Keratinocyte (primary cell): ENCODE measurements around the gene MAGEF1. TPM values are rescaled to one million over a fixed set of nuclear protein-coding genes. Genes with fewer than 3 reads are reported as not detected.

Experiments used
- DNase-seq: peaks from one replicate; pipeline ENCODE4 v3.0.0-alpha.2; 2011; ENCODE audit warnings: low read depth, missing footprints, low spot score
- FAIRE-seq: peaks from 2 replicates; lab custom pipeline; 2011; peaks lifted over from hg19 to GRCh38; lab: Jason Lieb, UNC
- H2AFZ ChIP-seq: 2 replicates; pipeline ENCODE4 v1.6.0; 2012; ENCODE audit warnings: low read length, control low read depth, inconsistent platforms; ENCODE audit not compliant: control insufficient read depth
- H3K27ac ChIP-seq: 2 replicates; pipeline ENCODE4 v1.5.1; 2011; ENCODE audit warnings: low read length; ENCODE audit not compliant: control insufficient read depth, insufficient read depth
- H3K27me3 ChIP-seq: 3 replicates; pipeline ENCODE4 v1.6.0; 2011; ENCODE audit warnings: low read length; ENCODE audit not compliant: control insufficient read depth, insufficient read depth; ENCODE audit errors: extremely low read depth
- H3K36me3 ChIP-seq, 2 experiments: 2 replicates in 1 of 2; 3 replicates in 1 of 2; pipeline ENCODE4 v1.5.1; 2011; ENCODE audit warnings: low read length in 2 of 2, mild to moderate bottlenecking in 1 of 2; ENCODE audit not compliant: control insufficient read depth in 2 of 2, insufficient read depth in 2 of 2; ENCODE audit errors: extremely low read depth in 1 of 2
- H3K4me1 ChIP-seq: 3 replicates; pipeline ENCODE4 v1.5.1; 2011; ENCODE audit warnings: low read length; ENCODE audit not compliant: control insufficient read depth, insufficient read depth; ENCODE audit errors: extremely low read depth
- H3K4me2 ChIP-seq: 3 replicates; pipeline ENCODE4 v1.6.0; 2011; ENCODE audit warnings: low read depth, low read length; ENCODE audit not compliant: control insufficient read depth, insufficient read depth; ENCODE audit errors: extremely low read depth
- H3K4me3 ChIP-seq, 3 experiments: fragments of 200-600 bp in 1 of 3; sonication (generic) in 1 of 3; 2 replicates in 2 of 3; 3 replicates in 1 of 3; pipeline ENCODE4 v1.5.1; 2011 to 2016; ENCODE audit warnings: low read length in 3 of 3, mild to moderate bottlenecking in 3 of 3, control low read depth in 2 of 3, inconsistent platforms in 1 of 3, low read depth in 1 of 3, mixed read lengths in 1 of 3, mixed run types in 1 of 3, moderate library complexity in 1 of 3; ENCODE audit not compliant: control insufficient read depth in 2 of 3, insufficient read depth in 2 of 3; ENCODE audit errors: extremely low read depth in 1 of 3
- H3K79me2 ChIP-seq: 2 replicates; pipeline ENCODE4 v1.6.0; 2012; ENCODE audit warnings: low read length; ENCODE audit not compliant: control insufficient read depth, insufficient read depth
- H3K9ac ChIP-seq: 3 replicates; pipeline ENCODE4 v1.6.0; 2011; ENCODE audit warnings: low read length; ENCODE audit not compliant: control insufficient read depth, insufficient read depth; ENCODE audit errors: extremely low read depth
- H3K9me1 ChIP-seq: 3 replicates; pipeline ENCODE4 v1.6.0; 2011; ENCODE audit warnings: low read length; ENCODE audit not compliant: control insufficient read depth, insufficient read depth; ENCODE audit errors: extremely low read depth
- H3K9me3 ChIP-seq: 2 replicates; pipeline ENCODE4 v1.5.1; 2012; ENCODE audit warnings: low read depth, low read length; ENCODE audit not compliant: control insufficient read depth
- H4K20me1 ChIP-seq: 3 replicates; pipeline ENCODE4 v1.6.0; 2011; ENCODE audit warnings: low read length; ENCODE audit not compliant: control insufficient read depth, insufficient read depth; ENCODE audit errors: extremely low read depth
- CTCF ChIP-seq, 3 experiments: IDR thresholded peaks in 1 of 3; conservative IDR thresholded peaks in 1 of 3; optimal IDR thresholded peaks in 1 of 3; 2 replicates in 2 of 3; 3 replicates in 1 of 3; pipeline versions ENCODE3 to v1.5.1; 2011; ENCODE audit warnings: low read length in 3 of 3, mild to moderate bottlenecking in 3 of 3, moderate library complexity in 2 of 3, control low read depth in 1 of 3, inconsistent platforms in 1 of 3; ENCODE audit not compliant: insufficient read depth in 2 of 3; ENCODE audit errors: extremely low read depth in 1 of 3
- EZH2 ChIP-seq: IDR thresholded peaks from one replicate; pipeline ENCODE4 v1.6.1; 2012; ENCODE audit warnings: inconsistent platforms, mild to moderate bottlenecking, low read length, moderate library complexity
- dilution Hi-C: fragments of 300-500 bp; cut with MboI; formaldehyde crosslinking; loops from one replicate; pipeline ENCODE4 v1.7.0; 2020; ENCODE audit warnings: low sequenced_read_pairs; ENCODE audit not compliant: extremely low pct_ligation_motif_present
- polyA plus RNA-seq, 5 experiments: library from polyadenylated mRNA; depleted of rRNA in 3 of 5; stranded (reverse) in 3 of 5; stranded (forward) in 1 of 5; unstranded in 1 of 5; fragments of >200 nt; gene quantifications; 1 replicate in 1 of 5; 2 replicates in 3 of 5; 3 replicates in 1 of 5; pipeline versions ENCODE4 v1.2.1 to v1.2.3, GENCODE V29; 2011 to 2012; ENCODE audit warnings: missing spikeins in 2 of 5, low read depth in 1 of 5, low replicate concordance in 1 of 5

MAGEF1 gene
- polyA plus RNA-seq, 1 donor (not counting 4 experiments of a cell fraction or from before 2014, with no cell fraction given), result 11.8 TPM

DNA sequence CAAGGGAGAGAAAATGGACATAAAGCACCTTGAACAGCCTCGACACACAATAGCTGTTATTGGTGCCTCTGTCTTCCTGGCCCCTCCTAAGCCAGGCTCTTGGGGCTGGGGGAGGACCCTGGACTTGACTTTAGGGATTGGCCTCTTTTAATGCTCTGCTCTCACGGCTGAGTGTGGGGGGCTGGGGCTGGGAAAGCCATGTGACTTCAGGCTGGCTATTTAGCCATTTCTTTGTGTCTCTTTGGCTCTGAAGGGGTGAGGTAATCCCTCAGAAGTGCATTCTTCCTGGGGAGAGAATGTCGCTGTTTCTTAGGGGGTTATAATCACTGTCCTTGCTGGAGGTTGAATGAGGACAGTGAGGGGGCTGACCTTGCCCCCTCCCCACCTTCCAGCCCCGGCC is 26.2 kb downstream of the MAGEF1 start:
- H3K4me2 ChIP-seq, result no peak overlapping the region

DNA sequence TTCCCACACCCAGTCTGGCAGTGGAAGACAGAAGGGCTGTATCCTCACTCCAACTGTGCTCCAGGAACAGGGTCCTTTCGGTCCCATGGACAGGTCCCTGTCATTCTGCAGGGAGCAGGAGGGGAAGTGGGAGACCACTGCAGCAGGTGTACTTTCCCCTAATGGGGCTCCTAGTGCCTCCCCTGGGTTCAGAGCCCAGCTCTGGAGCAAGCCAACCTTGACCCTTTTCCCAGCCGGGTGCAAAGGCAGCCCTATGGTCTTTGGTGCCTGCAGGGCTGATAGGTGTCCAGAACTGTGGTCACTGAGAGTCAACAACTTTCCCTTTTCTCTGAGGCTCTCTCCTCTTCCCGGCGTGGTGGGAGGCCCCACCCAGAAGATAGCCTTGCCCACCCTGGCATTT is 26.8 kb downstream of the MAGEF1 start:
- Histone ChIP-seq H3K4me1 (peaks cover 4% of the 10 kb centered on the region), H3K9me3 (no peaks in the 10 kb centered on the region), H3K9ac (no peak overlapping the region), H3K79me2 (no peaks in the 10 kb centered on the region), H3K4me2 (no peak overlapping the region), H3K4me3 (no peak overlapping the region), H2AFZ (no peak overlapping the region), H3K27ac (no peak overlapping the region), H3K9me1 (no peaks in the 10 kb centered on the region), H3K36me3 (no peaks in the 10 kb centered on the region), H4K20me1 (no peaks in the 10 kb centered on the region), H3K27me3 (no peaks in the 10 kb centered on the region)
- no peak for TF ChIP-seq CTCF (optimal IDR thresholded peaks at IDR 0.05 in 1 of 3, IDR thresholded peaks at IDR 0.05 in 1 of 3, conservative IDR thresholded peaks at IDR 0.05 in 1 of 3; ENCODE audit: extremely low read depth in 1 of 3, insufficient read depth in 2 of 3, low read length in 3 of 3)
- no peak for TF ChIP-seq EZH2
- no peak for DNase-seq
- dilution Hi-C loops, result no loop called here
- no peak for FAIRE-seq

More for the DNA sequence above, 26.2 kb downstream of the MAGEF1 start:
- Histone ChIP-seq H3K27ac (no peak overlapping the region), H4K20me1 (peaks cover 1% of the 10 kb centered on the region), H3K79me2 (no peaks in the 10 kb centered on the region), H2AFZ (no peak overlapping the region), H3K4me1 (peaks cover 4% of the 10 kb centered on the region), H3K9me3 (no peaks in the 10 kb centered on the region), H3K4me3 (no peak overlapping the region), H3K27me3 (no peaks in the 10 kb centered on the region), H3K9me1 (no peaks in the 10 kb centered on the region), H3K9ac (no peak overlapping the region), H3K36me3 (no peaks in the 10 kb centered on the region)
- TF ChIP-seq EZH2 (no peak), CTCF (optimal IDR thresholded peaks at IDR 0.05 in 1 of 3, IDR thresholded peaks at IDR 0.05 in 1 of 3, conservative IDR thresholded peaks at IDR 0.05 in 1 of 3; ENCODE audit: extremely low read depth in 1 of 3, insufficient read depth in 2 of 3, low read length in 3 of 3) (no peak)
- DNase-seq (no peak), FAIRE-seq (no peak)
- dilution Hi-C loops, result no loop called here
